Osteocyte (in vitro differentiated cells): ENCODE data around the gene NEAT1. TPM values are rescaled to one million over a fixed set of nuclear protein-coding genes. Genes with fewer than 3 reads are reported as not detected.

ENCODE experiments used
- DNase-seq: peaks from one replicate; pipeline ENCODE4 v3.0.0; 2021; ENCODE audit warnings: mixed read lengths; ENCODE audit not compliant: unreplicated experiment; ENCODE audit errors: extremely low spot score
- H3K27ac Mint-ChIP-seq: one replicate; pipeline ENCODE4 v1.8.0; 2021; ENCODE audit warnings: mild to moderate bottlenecking, mixed read lengths; ENCODE audit not compliant: unreplicated experiment
- H3K27me3 Mint-ChIP-seq: one replicate; pipeline ENCODE4 v1.8.0; 2021; ENCODE audit warnings: mixed read lengths; ENCODE audit not compliant: unreplicated experiment
- H3K36me3 Mint-ChIP-seq: one replicate; pipeline ENCODE4 v1.8.0; 2021; ENCODE audit warnings: mixed read lengths; ENCODE audit not compliant: unreplicated experiment
- H3K4me1 Mint-ChIP-seq: one replicate; pipeline ENCODE4 v1.8.0; 2021; ENCODE audit warnings: mixed read lengths; ENCODE audit not compliant: unreplicated experiment
- H3K4me3 Mint-ChIP-seq: one replicate; pipeline ENCODE4 v1.8.0; 2021; ENCODE audit warnings: mild to moderate bottlenecking, moderate library complexity, mixed read lengths; ENCODE audit not compliant: unreplicated experiment
- H3K9me3 Mint-ChIP-seq: one replicate; pipeline ENCODE4 v1.8.0; 2021; ENCODE audit warnings: mixed read lengths; ENCODE audit not compliant: unreplicated experiment
- total RNA-seq: library from RNA; stranded (reverse); gene quantifications from 2 replicates; pipeline ENCODE4 v1.2.1, GENCODE V29; 2021
- TF ChIP-seq, protein P1 (sequence below): fragments of 200-600 bp; sonication (generic); IDR thresholded peaks from 2 replicates; pipeline ENCODE4 v1.5.0; 2021; ENCODE audit warnings: antibody characterized with exemption, mild to moderate bottlenecking, moderate library complexity

Gene NEAT1
- total RNA-seq, 1 donor from 2014 or later, result 534 TPM

DNA sequence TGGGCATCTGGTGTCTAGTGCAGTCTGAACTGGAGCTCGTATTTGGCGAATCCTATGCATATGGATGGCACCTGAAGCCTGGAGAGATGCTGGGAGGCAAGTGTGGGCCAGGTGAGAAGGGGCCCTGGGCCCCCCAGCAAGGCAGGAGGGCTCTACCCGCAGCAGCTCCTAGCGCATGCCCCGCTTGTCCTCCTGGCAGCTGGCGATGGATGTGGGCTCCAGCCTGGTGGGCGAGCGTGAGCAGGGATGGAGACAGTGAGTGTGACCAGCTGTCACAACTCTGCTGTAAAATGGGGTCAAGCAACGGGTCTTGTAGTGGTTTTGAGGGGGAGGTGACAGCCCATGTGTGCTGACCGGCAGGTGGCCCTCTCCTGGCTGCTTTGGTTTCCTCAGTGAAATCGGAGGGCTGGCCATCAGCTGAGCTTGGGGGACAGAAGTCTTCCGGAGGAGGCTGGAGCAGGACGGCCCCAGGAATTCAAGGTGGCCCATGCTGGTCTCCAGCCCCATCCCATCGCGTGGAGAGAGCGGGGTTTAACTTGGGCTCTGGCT is 24.2 kb upstream of the NEAT1 start:
- TF ChIP-seq, protein P1, sequence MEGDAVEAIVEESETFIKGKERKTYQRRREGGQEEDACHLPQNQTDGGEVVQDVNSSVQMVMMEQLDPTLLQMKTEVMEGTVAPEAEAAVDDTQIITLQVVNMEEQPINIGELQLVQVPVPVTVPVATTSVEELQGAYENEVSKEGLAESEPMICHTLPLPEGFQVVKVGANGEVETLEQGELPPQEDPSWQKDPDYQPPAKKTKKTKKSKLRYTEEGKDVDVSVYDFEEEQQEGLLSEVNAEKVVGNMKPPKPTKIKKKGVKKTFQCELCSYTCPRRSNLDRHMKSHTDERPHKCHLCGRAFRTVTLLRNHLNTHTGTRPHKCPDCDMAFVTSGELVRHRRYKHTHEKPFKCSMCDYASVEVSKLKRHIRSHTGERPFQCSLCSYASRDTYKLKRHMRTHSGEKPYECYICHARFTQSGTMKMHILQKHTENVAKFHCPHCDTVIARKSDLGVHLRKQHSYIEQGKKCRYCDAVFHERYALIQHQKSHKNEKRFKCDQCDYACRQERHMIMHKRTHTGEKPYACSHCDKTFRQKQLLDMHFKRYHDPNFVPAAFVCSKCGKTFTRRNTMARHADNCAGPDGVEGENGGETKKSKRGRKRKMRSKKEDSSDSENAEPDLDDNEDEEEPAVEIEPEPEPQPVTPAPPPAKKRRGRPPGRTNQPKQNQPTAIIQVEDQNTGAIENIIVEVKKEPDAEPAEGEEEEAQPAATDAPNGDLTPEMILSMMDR, result no peak
- H3K27ac Mint-ChIP-seq, result peak overlapping the region; percentile 27
- H3K4me1 Mint-ChIP-seq, result peaks cover 1% of the 10 kb centered on the region
- peaks cover 32% of the 10 kb centered on the region for H3K36me3 Mint-ChIP-seq
- H3K9me3 Mint-ChIP-seq, result no peaks in the 10 kb centered on the region
- H3K27me3 Mint-ChIP-seq, result no peaks in the 10 kb centered on the region
- DNase-seq, result no peak
- H3K4me3 Mint-ChIP-seq, result no peak overlapping the region

DNA sequence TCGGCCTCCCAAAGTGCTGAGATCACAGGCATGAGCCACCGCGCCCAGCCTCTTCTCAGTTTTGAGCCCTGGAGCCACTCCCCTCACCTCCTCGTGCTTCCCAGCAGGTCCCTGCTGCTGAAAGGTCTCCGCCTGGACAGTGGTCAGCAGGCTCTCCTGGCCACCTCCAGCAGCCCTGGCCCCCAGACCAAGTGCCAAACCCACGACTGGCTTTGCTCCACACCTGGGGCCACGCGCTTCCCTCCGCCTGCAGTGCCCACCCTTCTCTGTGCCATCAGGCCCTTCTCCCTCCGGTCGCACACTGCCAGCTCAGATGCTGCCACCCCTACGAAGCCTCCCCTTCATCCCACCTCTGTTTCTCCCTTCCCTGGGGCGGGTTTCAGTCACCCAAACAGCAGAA is 23.3 kb upstream of the NEAT1 start:
- Mint-ChIP-seq H3K27ac (no peak overlapping the region), H3K4me1 (peaks cover 1% of the 10 kb centered on the region), H3K9me3 (no peaks in the 10 kb centered on the region), H3K27me3 (no peaks in the 10 kb centered on the region), H3K4me3 (no peak overlapping the region), H3K36me3 (peaks cover 34% of the 10 kb centered on the region)
- TF ChIP-seq, protein P1, result no peak
- no peak for DNase-seq

DNA sequence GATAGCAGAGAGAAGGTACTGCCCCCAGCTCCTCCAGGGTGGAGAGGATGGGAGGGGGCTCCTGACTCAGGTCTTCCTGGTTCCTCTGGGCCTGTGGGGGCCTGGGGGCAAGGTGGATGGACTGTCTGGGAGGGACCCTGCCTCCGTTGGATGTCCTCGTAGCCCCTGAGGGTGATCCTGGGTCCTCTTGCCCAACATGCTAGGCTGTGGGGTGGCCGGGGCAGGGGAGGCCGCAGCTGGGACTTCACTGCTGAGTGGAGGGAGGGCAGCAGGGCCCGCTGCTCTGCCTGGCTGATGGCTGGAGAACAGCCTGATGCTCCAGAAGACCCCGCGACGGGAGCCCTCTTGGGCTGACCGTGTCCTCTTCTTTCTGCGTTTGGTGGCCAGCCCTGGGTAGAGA is 22.8 kb upstream of the NEAT1 start:
- H3K9me3 Mint-ChIP-seq, result no peaks in the 10 kb centered on the region
- H3K4me1 Mint-ChIP-seq, result peaks cover 1% of the 10 kb centered on the region
- peaks cover 39% of the 10 kb centered on the region for H3K36me3 Mint-ChIP-seq
- no peak overlapping the region for H3K4me3 Mint-ChIP-seq
- TF ChIP-seq, protein P1, result no peak
- no peak overlapping the region for H3K27ac Mint-ChIP-seq
- no peak for DNase-seq
- H3K27me3 Mint-ChIP-seq, result no peaks in the 10 kb centered on the region

DNA sequence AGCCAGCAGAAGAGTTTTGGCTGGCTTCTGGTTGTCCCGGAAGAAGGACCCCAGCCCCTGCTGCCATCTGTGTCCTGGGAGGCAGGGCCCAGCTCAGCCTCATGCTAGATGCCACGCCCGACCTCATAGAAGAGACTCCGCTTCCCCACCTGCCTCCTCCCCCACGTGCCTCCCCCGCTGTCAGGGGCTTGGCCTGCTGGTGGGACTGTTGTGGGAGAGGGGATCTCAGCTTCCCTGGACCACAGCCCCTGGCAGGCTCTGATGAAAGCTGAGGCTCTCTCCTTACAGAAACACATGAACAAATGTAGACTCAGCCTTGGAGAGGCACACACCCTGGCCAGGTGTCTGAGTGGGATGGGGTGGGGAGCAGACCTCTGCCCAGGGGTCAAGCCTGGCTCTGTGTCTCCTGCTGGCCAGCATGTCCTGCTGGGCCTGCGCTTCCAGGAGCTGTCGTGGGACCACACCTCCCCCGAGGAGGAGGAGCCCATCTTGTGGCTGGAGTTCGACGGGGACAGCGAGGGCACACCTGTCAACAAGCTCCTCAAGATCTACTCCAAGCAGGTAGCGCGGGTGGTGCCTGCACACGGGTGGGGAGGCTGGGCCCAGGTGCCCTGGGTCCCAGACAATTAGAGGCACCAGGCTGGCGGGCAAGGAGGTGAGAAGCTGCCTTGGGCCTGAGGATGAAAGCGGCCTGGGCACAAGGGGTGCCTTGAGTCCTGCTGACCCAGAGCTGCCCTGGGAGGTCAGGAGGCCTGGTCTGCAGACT is 22.1 kb upstream of the NEAT1 start:
- no peak overlapping the region for H3K27ac Mint-ChIP-seq
- peaks cover 40% of the 10 kb centered on the region for H3K36me3 Mint-ChIP-seq
- no peaks in the 10 kb centered on the region for H3K27me3 Mint-ChIP-seq
- DNase-seq, result no peak
- TF ChIP-seq, protein P1, result no peak
- H3K9me3 Mint-ChIP-seq, result no peaks in the 10 kb centered on the region
- no peak overlapping the region for H3K4me3 Mint-ChIP-seq
- peaks cover 1% of the 10 kb centered on the region for H3K4me1 Mint-ChIP-seq

DNA sequence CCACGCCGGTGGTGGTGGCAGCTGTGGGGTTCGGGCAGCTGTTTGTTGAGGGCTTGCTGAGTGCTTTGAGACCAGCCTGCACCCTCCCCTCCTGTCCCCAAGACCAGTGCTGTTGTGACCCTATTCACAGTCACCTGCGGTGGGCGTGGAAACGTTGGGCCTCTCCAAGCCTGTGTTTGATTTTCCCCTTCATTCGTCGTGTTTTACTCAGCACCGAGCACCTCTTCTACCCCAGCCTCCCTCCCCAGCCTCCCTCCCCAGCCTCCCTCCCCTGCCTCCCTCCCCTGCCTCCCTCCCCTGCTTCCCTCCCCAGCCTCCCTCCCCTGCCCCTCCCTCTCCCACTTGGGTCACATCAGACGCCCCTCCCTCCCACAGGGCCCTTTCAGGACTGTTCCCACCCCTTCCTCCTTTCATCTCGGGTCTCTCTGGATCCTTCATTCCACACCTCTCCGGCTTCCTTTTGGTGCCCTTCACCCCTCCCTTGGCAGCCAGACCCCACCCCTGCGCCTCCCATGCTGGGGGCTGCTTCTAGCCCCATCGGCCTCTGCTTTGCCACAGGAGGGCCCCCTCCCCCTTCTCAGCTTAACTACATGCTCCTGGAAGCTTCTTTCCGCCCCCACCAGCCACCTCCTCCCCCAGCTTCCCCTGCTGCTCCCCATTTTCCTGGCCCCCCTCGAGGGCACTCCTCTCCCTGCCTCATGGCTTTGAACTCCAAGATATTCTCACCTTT is 21.4 kb upstream of the NEAT1 start:
- peak overlapping the region; percentile 41 for H3K27ac Mint-ChIP-seq
- peaks cover 40% of the 10 kb centered on the region for H3K36me3 Mint-ChIP-seq
- TF ChIP-seq, protein P1, result no peak
- no peaks in the 10 kb centered on the region for H3K27me3 Mint-ChIP-seq
- no peaks in the 10 kb centered on the region for H3K9me3 Mint-ChIP-seq
- no peak for DNase-seq
- peaks cover 1% of the 10 kb centered on the region for H3K4me1 Mint-ChIP-seq
- H3K4me3 Mint-ChIP-seq, result no peak overlapping the region
